GM12892 (cell line): ENCODE measurements around the gene KIF26A.

ENCODE experiments used
- DNase-seq: peaks from one replicate; pipeline ENCODE4 v3.0.0; 2011; ENCODE audit not compliant: insufficient read length
- FAIRE-seq: peaks from 2 replicates; lab custom pipeline; 2011; peaks lifted over from hg19 to GRCh38; lab: Jason Lieb, UNC
- POLR2A ChIP-seq: IDR thresholded peaks from 2 replicates; pipeline ENCODE4 v1.6.1; 2011; ENCODE audit warnings: low read depth, low read length, control low read depth
- POLR2AphosphoS5 ChIP-seq: IDR thresholded peaks from 2 replicates; pipeline ENCODE4 v1.6.1; 2011; ENCODE audit warnings: low read depth, low read length, control low read depth
- TAF1 ChIP-seq: IDR thresholded peaks from 2 replicates; pipeline ENCODE4 v1.6.1; 2011; ENCODE audit warnings: low read depth, mild to moderate bottlenecking, control low read depth, low read length, borderline replicate concordance

Gene KIF26A

GRCh38 chr14:104138718-104139459 is 502 bp downstream of the KIF26A start:
- no peak for FAIRE-seq
- TF ChIP-seq TAF1, result no peak
- no peak for TF ChIP-seq POLR2AphosphoS5
- TF ChIP-seq POLR2A, result no peak
- no peak for DNase-seq

GRCh38 chr14:104139460-104140212 is 1.2 kb downstream of the KIF26A start:
- DNase-seq, result no peak
- no peak for FAIRE-seq
- no peak for TF ChIP-seq TAF1
- TF ChIP-seq POLR2AphosphoS5, result no peak
- TF ChIP-seq POLR2A, result no peak

- DNase-seq, result no peak
- FAIRE-seq, result no peak
- TF ChIP-seq TAF1, result no peak
- TF ChIP-seq POLR2A, result no peak
- no peak for TF ChIP-seq POLR2AphosphoS5
Measured at GRCh38 chr14:104140213-104140462, 1.8 kb downstream of the KIF26A start.

GRCh38 chr14:104140463-104141331 is 2.3 kb downstream of the KIF26A start:
- TF ChIP-seq TAF1, result no peak
- no peak for TF ChIP-seq POLR2AphosphoS5
- no peak for TF ChIP-seq POLR2A
- DNase-seq (no peak), FAIRE-seq (no peak)

GRCh38 chr14:104141621-104142091 is 3.3 kb downstream of the KIF26A start:
- FAIRE-seq (no peak), DNase-seq (no peak)
- TF ChIP-seq TAF1 (no peak), POLR2AphosphoS5 (no peak), POLR2A (no peak)

GRCh38 chr14:104142136-104142945 is 4.0 kb downstream of the KIF26A start:
- DNase-seq, result no peak
- TF ChIP-seq POLR2AphosphoS5 (no peak), TAF1 (no peak), POLR2A (no peak)
- FAIRE-seq, result no peak

- DNase-seq, result no peak
- TF ChIP-seq POLR2AphosphoS5, result no peak
- no peak for FAIRE-seq
Measured at GRCh38 chr14:104142946-104143470, 4.6 kb downstream of the KIF26A start.

GRCh38 chr14:104143521-104144452 is 5.4 kb downstream of the KIF26A start:
- no peak for FAIRE-seq
- TF ChIP-seq POLR2A (no peak), TAF1 (no peak), POLR2AphosphoS5 (no peak)
- DNase-seq, result no peak

GRCh38 chr14:104144453-104144790 is 6.0 kb downstream of the KIF26A start:
- no peak for DNase-seq
- FAIRE-seq, result no peak
- TF ChIP-seq TAF1 (no peak), POLR2AphosphoS5 (no peak), POLR2A (no peak)
